ENCODE data around the gene TAPBP.

The TAPBP gene

DNA sequence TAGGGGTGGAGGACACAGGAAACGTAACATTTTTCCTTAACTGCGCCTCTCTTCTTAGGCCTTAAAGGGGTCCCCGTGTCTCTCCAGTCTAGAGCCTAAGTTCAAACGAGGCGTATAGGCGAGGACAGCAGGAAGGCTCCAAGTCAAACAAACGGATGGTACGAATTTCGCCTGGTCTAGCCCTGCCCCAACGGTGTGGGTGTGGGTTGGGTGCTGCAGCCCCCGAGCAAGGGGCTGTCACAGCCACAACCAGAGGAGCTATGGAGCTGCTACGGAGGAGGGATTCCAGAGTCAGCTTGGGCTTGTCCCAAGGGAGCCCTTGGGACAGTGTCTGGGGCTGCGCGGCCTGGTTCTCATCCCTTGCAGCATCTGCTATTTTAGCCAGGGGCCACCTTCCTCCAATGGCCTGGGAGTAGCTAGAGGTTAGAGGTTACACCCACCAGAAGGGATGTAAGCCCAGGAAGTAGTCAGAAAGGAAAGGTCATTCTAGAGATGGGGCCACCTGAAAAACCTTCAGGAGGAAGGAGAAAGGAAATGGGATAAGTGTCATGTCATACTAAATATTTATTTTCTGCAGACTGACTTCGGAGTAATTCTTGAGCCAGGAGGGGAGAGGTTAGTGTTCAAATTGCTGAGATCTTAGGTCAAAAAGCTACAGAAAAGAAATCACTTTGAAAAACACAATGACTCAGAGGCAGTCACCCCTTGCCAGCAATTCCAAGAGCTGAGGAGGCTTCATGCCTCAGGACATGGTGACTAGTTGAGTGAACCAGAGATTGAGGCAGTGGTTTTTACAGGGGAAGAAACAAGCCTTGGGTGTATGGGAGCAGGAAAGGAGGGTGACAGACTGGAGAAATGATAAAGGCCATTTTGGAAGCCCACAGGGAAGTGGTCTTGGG lies 63.9 kb downstream of the TAPBP start:
- DNase-seq (ENCODE audit: low read depth in 2 of 3, low spot score in 2 of 3): no peak

All from activated CD8-positive, alpha-beta memory T cell treated with anti-CD3 and anti-CD28 coated beads for 48 hours (primary cell).